Measurements from ENCODE around the gene NUMB. TPM values are rescaled to one million over a fixed set of nuclear protein-coding genes. Genes with fewer than 3 reads are reported as not detected.

Gene NUMB
- polyA plus RNA-seq, 1 donor from 2014 or later = 11.5 TPM

DNA sequence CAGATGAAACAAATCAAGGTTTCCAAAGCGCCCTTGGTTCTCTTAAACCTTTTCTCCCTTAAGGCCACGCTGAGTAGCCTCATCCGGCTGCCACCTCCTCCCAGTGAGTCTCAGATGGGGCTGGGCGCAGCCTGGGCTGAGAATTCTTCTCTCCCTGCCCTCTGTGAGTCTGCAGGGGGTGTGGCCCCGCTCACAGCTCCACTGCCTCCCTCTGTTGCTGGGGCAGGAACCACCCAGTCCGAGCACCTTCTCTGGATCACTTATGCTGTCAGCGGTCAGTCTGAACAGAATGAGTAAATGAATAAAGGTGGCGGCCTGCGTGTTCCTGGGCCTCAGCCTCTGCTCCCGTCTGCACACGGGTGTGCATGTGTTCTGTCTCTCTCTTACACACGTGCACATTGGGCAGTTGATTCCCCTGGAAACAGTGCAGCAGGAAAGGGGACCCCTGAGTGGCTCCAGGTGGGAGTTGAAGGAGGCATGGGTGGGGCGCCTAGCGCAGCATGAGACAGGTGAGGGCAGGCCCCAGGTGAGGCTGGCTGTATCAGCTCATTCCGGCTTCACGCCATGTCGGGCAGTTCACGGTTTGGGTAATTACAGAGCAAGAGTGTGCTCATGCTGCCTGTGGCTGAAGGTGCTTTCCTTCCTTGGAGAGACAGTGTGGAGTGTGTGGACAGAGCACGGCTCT, 216.7 kb downstream of the NUMB start:
- Histone ChIP-seq H3K4me2 (ENCODE audit: low read length) (no peak overlapping the region), H3K36me3 (ENCODE audit: insufficient read depth, low read length) (no peaks in the 10 kb centered on the region), H3K27ac (ENCODE audit: low read length) (no peak overlapping the region)

DNA sequence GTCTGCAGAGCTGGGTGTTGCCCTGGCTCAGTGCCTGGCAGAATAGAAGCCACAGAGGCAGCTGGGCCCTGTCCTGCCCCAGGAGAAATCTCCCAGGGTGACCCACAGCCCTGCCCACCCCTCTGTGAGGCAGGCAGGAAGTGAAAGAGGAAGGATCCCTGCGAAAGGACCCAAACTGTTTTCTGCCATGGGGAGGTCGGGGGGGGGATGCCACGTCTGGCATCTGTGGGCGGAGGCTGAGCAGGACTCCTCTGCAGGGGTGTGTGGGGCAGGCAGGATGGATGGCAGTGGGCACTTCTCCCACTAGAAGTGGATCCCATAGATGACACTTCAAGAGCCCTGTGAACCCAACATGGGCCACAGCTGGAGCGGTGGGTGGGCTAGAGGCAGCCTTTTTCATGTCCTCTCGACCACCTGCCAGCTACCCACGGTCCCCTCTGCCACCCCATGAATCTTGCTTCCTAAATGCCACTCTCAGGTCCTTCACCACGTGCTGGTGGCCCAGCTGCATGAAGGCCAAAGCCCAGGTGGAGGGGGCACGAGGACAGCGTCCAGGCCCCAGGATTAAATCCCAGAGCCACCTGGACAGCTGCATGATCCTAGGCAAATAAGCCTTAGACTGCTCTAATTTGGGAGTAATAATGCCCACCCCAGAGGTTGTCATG, 217.4 kb downstream of the NUMB start:
- Histone ChIP-seq H3K27me3 (ENCODE audit: insufficient read depth, low read depth, low read length) (peaks cover 46% of the 10 kb centered on the region), H3K9ac (ENCODE audit: low read length) (no peak overlapping the region), H3K9me3 (ENCODE audit: low read length) (no peaks in the 10 kb centered on the region), H3K9me2 (ENCODE audit: insufficient read depth, low read length) (no peaks in the 10 kb centered on the region), H3F3A (ENCODE audit: insufficient read depth, low read length, poor library complexity, severe bottlenecking) (no peaks in the 10 kb centered on the region), H2AFZ (ENCODE audit: low read depth, low read length) (no peak overlapping the region), H3K27ac (ENCODE audit: low read length) (no peak overlapping the region), H4K20me1 (ENCODE audit: insufficient read depth) (no peaks in the 10 kb centered on the region), H3K4me2 (ENCODE audit: low read length) (no peak overlapping the region), H3K36me3 (ENCODE audit: insufficient read depth, low read length) (no peaks in the 10 kb centered on the region), H3K4me3 (ENCODE audit: low read length) (no peak overlapping the region), H3K79me2 (replicated peaks; ENCODE audit: insufficient read depth, low read length) (no peaks in the 10 kb centered on the region)
- no peak for TF ChIP-seq POLR2AphosphoS5 (IDR thresholded peaks at IDR 0.05)
- no peak for TF ChIP-seq CTCF (IDR thresholded peaks at IDR 0.05; ENCODE audit: poor library complexity, severe bottlenecking)
- TF ChIP-seq RAD21 (conservative IDR thresholded peaks at IDR 0.05) = no peak
- no peak for TF ChIP-seq EP300 (conservative IDR thresholded peaks at IDR 0.05; ENCODE audit: poor library complexity, severe bottlenecking)
- no peak for TF ChIP-seq SMC3 (conservative IDR thresholded peaks at IDR 0.05; ENCODE audit: poor library complexity)
- TF ChIP-seq, protein P1, sequence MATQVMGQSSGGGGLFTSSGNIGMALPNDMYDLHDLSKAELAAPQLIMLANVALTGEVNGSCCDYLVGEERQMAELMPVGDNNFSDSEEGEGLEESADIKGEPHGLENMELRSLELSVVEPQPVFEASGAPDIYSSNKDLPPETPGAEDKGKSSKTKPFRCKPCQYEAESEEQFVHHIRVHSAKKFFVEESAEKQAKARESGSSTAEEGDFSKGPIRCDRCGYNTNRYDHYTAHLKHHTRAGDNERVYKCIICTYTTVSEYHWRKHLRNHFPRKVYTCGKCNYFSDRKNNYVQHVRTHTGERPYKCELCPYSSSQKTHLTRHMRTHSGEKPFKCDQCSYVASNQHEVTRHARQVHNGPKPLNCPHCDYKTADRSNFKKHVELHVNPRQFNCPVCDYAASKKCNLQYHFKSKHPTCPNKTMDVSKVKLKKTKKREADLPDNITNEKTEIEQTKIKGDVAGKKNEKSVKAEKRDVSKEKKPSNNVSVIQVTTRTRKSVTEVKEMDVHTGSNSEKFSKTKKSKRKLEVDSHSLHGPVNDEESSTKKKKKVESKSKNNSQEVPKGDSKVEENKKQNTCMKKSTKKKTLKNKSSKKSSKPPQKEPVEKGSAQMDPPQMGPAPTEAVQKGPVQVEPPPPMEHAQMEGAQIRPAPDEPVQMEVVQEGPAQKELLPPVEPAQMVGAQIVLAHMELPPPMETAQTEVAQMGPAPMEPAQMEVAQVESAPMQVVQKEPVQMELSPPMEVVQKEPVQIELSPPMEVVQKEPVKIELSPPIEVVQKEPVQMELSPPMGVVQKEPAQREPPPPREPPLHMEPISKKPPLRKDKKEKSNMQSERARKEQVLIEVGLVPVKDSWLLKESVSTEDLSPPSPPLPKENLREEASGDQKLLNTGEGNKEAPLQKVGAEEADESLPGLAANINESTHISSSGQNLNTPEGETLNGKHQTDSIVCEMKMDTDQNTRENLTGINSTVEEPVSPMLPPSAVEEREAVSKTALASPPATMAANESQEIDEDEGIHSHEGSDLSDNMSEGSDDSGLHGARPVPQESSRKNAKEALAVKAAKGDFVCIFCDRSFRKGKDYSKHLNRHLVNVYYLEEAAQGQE (IDR thresholded peaks at IDR 0.05; ENCODE audit: borderline replicate concordance) = no peak
- TF ChIP-seq TAF1 (IDR thresholded peaks at IDR 0.05; ENCODE audit: low read depth) = no peak
- TF ChIP-seq EZH2 (IDR thresholded peaks at IDR 0.05; ENCODE audit: borderline replicate concordance, insufficient read depth, low read length, poor library complexity, severe bottlenecking) = no peak
- TF ChIP-seq MXI1 (conservative IDR thresholded peaks at IDR 0.05; ENCODE audit: poor library complexity, severe bottlenecking) = no peak

More for the DNA sequence above, 216.7 kb downstream of the NUMB start:
- no peaks in the 10 kb centered on the region for H4K20me1 ChIP-seq (ENCODE audit: insufficient read depth)
- no peak overlapping the region for H3K9ac ChIP-seq (ENCODE audit: low read length)
- no peak overlapping the region for H2AFZ ChIP-seq (ENCODE audit: low read depth, low read length)
- no peaks in the 10 kb centered on the region for H3F3A ChIP-seq (ENCODE audit: insufficient read depth, low read length, poor library complexity, severe bottlenecking)
- H3K9me2 ChIP-seq (ENCODE audit: insufficient read depth, low read length) = no peaks in the 10 kb centered on the region
- no peaks in the 10 kb centered on the region for H3K9me3 ChIP-seq (ENCODE audit: low read length)
- no peak for TF ChIP-seq TAF1 (IDR thresholded peaks at IDR 0.05; ENCODE audit: low read depth)
- no peak for TF ChIP-seq CTCF (IDR thresholded peaks at IDR 0.05; ENCODE audit: poor library complexity, severe bottlenecking)
- H3K27me3 ChIP-seq (ENCODE audit: insufficient read depth, low read depth, low read length) = peaks cover 40% of the 10 kb centered on the region
- H3K79me2 ChIP-seq (replicated peaks; ENCODE audit: insufficient read depth, low read length) = no peaks in the 10 kb centered on the region
- H3K4me3 ChIP-seq (ENCODE audit: low read length) = no peak overlapping the region
